Measurements from ENCODE around the gene ALDH1L1.

Gene ALDH1L1

GRCh38 chr3:126083138-126083445, 97.3 kb downstream of the ALDH1L1 start:
- no peak for DNase-seq (ENCODE audit: low read depth)
- peak overlapping the region; percentile 67 for H3K4me3 ChIP-seq (ENCODE audit: low read depth, low read length)
- TF ChIP-seq MYC (IDR thresholded peaks at IDR 0.05; ENCODE audit: low read depth, low read length), result no peak
- TF ChIP-seq, protein P1, sequence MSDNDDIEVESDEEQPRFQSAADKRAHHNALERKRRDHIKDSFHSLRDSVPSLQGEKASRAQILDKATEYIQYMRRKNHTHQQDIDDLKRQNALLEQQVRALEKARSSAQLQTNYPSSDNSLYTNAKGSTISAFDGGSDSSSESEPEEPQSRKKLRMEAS (IDR thresholded peaks at IDR 0.05; ENCODE audit: low read depth, low read length), result no peak
- TF ChIP-seq, protein P2, sequence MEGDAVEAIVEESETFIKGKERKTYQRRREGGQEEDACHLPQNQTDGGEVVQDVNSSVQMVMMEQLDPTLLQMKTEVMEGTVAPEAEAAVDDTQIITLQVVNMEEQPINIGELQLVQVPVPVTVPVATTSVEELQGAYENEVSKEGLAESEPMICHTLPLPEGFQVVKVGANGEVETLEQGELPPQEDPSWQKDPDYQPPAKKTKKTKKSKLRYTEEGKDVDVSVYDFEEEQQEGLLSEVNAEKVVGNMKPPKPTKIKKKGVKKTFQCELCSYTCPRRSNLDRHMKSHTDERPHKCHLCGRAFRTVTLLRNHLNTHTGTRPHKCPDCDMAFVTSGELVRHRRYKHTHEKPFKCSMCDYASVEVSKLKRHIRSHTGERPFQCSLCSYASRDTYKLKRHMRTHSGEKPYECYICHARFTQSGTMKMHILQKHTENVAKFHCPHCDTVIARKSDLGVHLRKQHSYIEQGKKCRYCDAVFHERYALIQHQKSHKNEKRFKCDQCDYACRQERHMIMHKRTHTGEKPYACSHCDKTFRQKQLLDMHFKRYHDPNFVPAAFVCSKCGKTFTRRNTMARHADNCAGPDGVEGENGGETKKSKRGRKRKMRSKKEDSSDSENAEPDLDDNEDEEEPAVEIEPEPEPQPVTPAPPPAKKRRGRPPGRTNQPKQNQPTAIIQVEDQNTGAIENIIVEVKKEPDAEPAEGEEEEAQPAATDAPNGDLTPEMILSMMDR (IDR thresholded peaks at IDR 0.05; ENCODE audit: low read depth, low read length), result no peak
- TF ChIP-seq POLR2A (IDR thresholded peaks at IDR 0.05; ENCODE audit: extremely low read depth, insufficient read length), result no peak

- peak overlapping the region; percentile 67 for H3K4me3 ChIP-seq (ENCODE audit: low read depth, low read length)
- DNase-seq (ENCODE audit: low read depth), result no peak
- TF ChIP-seq MYC (IDR thresholded peaks at IDR 0.05; ENCODE audit: low read depth, low read length), result no peak
- TF ChIP-seq, protein P1 (IDR thresholded peaks at IDR 0.05; ENCODE audit: low read depth, low read length), result no peak
- TF ChIP-seq, protein P2 (IDR thresholded peaks at IDR 0.05; ENCODE audit: low read depth, low read length), result no peak
- no peak for TF ChIP-seq POLR2A (IDR thresholded peaks at IDR 0.05; ENCODE audit: extremely low read depth, insufficient read length)
These were observed 97.8 kb downstream of the ALDH1L1 start for GRCh38 chr3:126082362-126083137.

- TF ChIP-seq MYC (IDR thresholded peaks at IDR 0.05; ENCODE audit: low read depth, low read length), result no peak
- TF ChIP-seq, protein P1 (IDR thresholded peaks at IDR 0.05; ENCODE audit: low read depth, low read length), result no peak
- TF ChIP-seq, protein P2 (IDR thresholded peaks at IDR 0.05; ENCODE audit: low read depth, low read length), result no peak
- no peak for TF ChIP-seq POLR2A (IDR thresholded peaks at IDR 0.05; ENCODE audit: extremely low read depth, insufficient read length)
- H3K4me3 ChIP-seq (ENCODE audit: low read depth, low read length), result no peak overlapping the region
- DNase-seq (ENCODE audit: low read depth), result peak; percentile 28
These were observed 98.6 kb downstream of the ALDH1L1 start for GRCh38 chr3:126081618-126082361.

DNA sequence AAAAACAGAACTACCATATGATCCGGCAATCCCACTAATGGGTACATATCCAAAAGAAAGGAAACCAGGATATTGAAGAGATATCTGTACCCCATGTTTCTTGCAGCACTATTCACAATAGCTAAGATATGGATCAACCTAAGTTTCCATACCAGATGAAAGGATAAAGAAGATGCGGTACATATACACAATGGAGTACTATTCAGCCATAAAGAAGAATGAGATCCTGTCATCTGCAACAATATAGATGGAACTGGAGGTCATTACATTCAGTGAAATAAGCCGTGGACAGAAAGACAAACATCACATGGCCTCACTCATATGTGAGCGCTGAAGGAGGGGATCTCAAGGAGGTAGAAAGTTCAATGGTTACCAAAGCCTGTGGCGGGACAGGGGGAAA, 99.4 kb downstream of the ALDH1L1 start:
- H3K4me3 ChIP-seq (ENCODE audit: low read depth, low read length), result no peak overlapping the region

DNA sequence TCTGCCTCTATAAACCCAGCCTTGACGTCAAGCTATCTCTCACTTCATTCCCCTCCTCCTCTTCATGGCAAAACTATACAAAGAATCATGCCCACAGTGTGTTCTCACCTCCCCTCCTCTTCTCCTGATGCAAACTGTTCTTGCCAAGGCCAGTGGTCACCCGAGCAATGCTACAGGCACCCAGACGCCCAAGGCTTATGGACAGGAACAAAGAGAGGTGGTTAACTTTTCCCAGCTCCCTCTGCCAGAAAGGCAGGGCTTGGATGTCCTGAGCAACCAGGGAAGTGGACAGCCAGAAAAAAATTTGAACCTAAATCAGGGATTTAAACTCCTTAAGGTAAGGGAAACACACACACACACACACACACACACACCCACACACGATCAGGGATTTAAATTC, 101.5 kb downstream of the ALDH1L1 start:
- DNase-seq (ENCODE audit: low read depth), result no peak
- no peak for TF ChIP-seq POLR2A (IDR thresholded peaks at IDR 0.05; ENCODE audit: extremely low read depth, insufficient read length)
- TF ChIP-seq, protein P1 (IDR thresholded peaks at IDR 0.05; ENCODE audit: low read depth, low read length), result no peak
- no peak for TF ChIP-seq MYC (IDR thresholded peaks at IDR 0.05; ENCODE audit: low read depth, low read length)
- TF ChIP-seq, protein P2 (IDR thresholded peaks at IDR 0.05; ENCODE audit: low read depth, low read length), result no peak
- H3K4me3 ChIP-seq (ENCODE audit: low read depth, low read length), result no peak overlapping the region

More for the DNA sequence above, 99.4 kb downstream of the ALDH1L1 start:
- no peak for DNase-seq (ENCODE audit: low read depth)
- TF ChIP-seq, protein P2 (IDR thresholded peaks at IDR 0.05; ENCODE audit: low read depth, low read length), result no peak
- TF ChIP-seq, protein P1 (IDR thresholded peaks at IDR 0.05; ENCODE audit: low read depth, low read length), result no peak
- no peak for TF ChIP-seq POLR2A (IDR thresholded peaks at IDR 0.05; ENCODE audit: extremely low read depth, insufficient read length)

Measured in NB4 (cell line).